Neural cell (in vitro differentiated cells): ENCODE data around the gene DDHD1. TPM values are rescaled to one million over a fixed set of nuclear protein-coding genes. Genes with fewer than 3 reads are reported as not detected.
"Not testable (repeated sequence)": the region's sequence is repeated elsewhere in the genome, so short reads cannot be mapped to it uniquely, and the experiment has no call there.

Experiments
- H2AFZ ChIP-seq: fragments of 200-600, 300-800 bp; sonication (generic), shearing (Covaris generic); 2 replicates; pipeline ENCODE4 v1.6.0; 2014; ENCODE audit warnings: low read depth, mild to moderate bottlenecking, antibody characterized with exemption, low read length, moderate library complexity
- H3F3A ChIP-seq: fragments of 200-600 bp; shearing (Covaris generic); 2 replicates; pipeline ENCODE4 v1.6.1; 2016; ENCODE audit warnings: mild to moderate bottlenecking, moderate library complexity, mixed read lengths, antibody characterized with exemption, low read length; ENCODE audit not compliant: insufficient read depth, poor library complexity, severe bottlenecking
- H3K27ac ChIP-seq: fragments of 200-600, 300-800 bp; sonication (generic), shearing (Covaris generic); 2 replicates; pipeline ENCODE4 v1.5.1; 2014; ENCODE audit warnings: mild to moderate bottlenecking, low read length, moderate library complexity
- H3K27me3 ChIP-seq: fragments of 300-800, 200-600 bp; sonication (generic), shearing (Covaris generic); 2 replicates; pipeline ENCODE4 v1.6.0; 2014; ENCODE audit warnings: mild to moderate bottlenecking, low read depth, low read length, moderate library complexity; ENCODE audit not compliant: insufficient read depth
- H3K36me3 ChIP-seq: fragments of 300-800, 200-600 bp; sonication (generic), shearing (Covaris generic); 2 replicates; pipeline ENCODE4 v1.5.1; 2014; ENCODE audit warnings: mild to moderate bottlenecking, antibody characterized with exemption, low read length, moderate library complexity; ENCODE audit not compliant: insufficient read depth
- H3K4me2 ChIP-seq: fragments of 300-800, 200-600 bp; sonication (generic), shearing (Covaris generic); 2 replicates; pipeline ENCODE4 v1.6.0; 2014; ENCODE audit warnings: mild to moderate bottlenecking, low read length
- H3K4me3 ChIP-seq: fragments of 300-800, 200-600 bp; sonication (generic), shearing (Covaris generic); 2 replicates; pipeline ENCODE4 v1.5.1; 2014; ENCODE audit warnings: mild to moderate bottlenecking, low read length, moderate library complexity
- H3K79me2 ChIP-seq: fragments of 200-600 bp; shearing (Covaris generic); replicated peaks from 2 replicates; pipeline ENCODE4 v1.6.0; 2014; ENCODE audit warnings: mild to moderate bottlenecking, low read length, moderate library complexity; ENCODE audit not compliant: insufficient read depth
- H3K9ac ChIP-seq: fragments of 300-800, 200-600 bp; sonication (generic), shearing (Covaris generic); 2 replicates; pipeline ENCODE4 v1.6.1; 2016; ENCODE audit warnings: mild to moderate bottlenecking, low read length, mixed read lengths
- H3K9me2 ChIP-seq: fragments of 200-600 bp; shearing (Covaris generic); 2 replicates; pipeline ENCODE4 v1.6.1; 2016; ENCODE audit warnings: mild to moderate bottlenecking, low read length, mixed read lengths; ENCODE audit not compliant: insufficient read depth
- H3K9me3 ChIP-seq: fragments of 200-600, 300-800 bp; sonication (generic), shearing (Covaris generic); 2 replicates; pipeline ENCODE4 v1.6.1; 2016; ENCODE audit warnings: mild to moderate bottlenecking, mixed run types, low read length, moderate library complexity, mixed read lengths
- H4K20me1 ChIP-seq: fragments of 200-600 bp; shearing (Covaris generic); 2 replicates; pipeline ENCODE4 v1.6.1; 2016; ENCODE audit warnings: mild to moderate bottlenecking, mixed run types; ENCODE audit not compliant: insufficient read depth
- EP300 ChIP-seq: fragments of 450-650 bp; conservative IDR thresholded peaks from 2 replicates; pipeline ENCODE4 v1.6.1; 2014; ENCODE audit warnings: antibody characterized with exemption, mild to moderate bottlenecking, moderate library complexity; ENCODE audit not compliant: poor library complexity, severe bottlenecking
- EZH2 ChIP-seq: fragments of 200-600, 300-800 bp; shearing (Covaris generic), sonication (generic); IDR thresholded peaks from 2 replicates; pipeline ENCODE4 v1.6.1; 2014; ENCODE audit warnings: antibody characterized with exemption, low read length, borderline replicate concordance, mild to moderate bottlenecking; ENCODE audit not compliant: insufficient read depth, poor library complexity, severe bottlenecking
- MXI1 ChIP-seq: fragments of 450-650 bp; conservative IDR thresholded peaks from 2 replicates; pipeline ENCODE4 v1.6.1; 2014; ENCODE audit warnings: antibody characterized with exemption, mild to moderate bottlenecking; ENCODE audit not compliant: poor library complexity, severe bottlenecking
- POLR2AphosphoS5 ChIP-seq: IDR thresholded peaks from 2 replicates; pipeline ENCODE4 v1.6.1; 2012
- RAD21 ChIP-seq: fragments of 450-650 bp; conservative IDR thresholded peaks from 2 replicates; pipeline ENCODE4 v1.6.1; 2014; ENCODE audit warnings: antibody characterized with exemption, mild to moderate bottlenecking, moderate library complexity
- SMC3 ChIP-seq: fragments of 450-650 bp; conservative IDR thresholded peaks from 2 replicates; pipeline ENCODE4 v1.6.1; 2014; ENCODE audit warnings: antibody characterized with exemption, mild to moderate bottlenecking, moderate library complexity; ENCODE audit not compliant: poor library complexity
- TAF1 ChIP-seq: IDR thresholded peaks from 2 replicates; pipeline ENCODE4 v1.6.1; 2012; ENCODE audit warnings: low read depth
- polyA plus RNA-seq: library from polyadenylated mRNA; depleted of rRNA; stranded (reverse); fragments of >200 nt; gene quantifications from 2 replicates; pipeline ENCODE4 v1.2.3, GENCODE V29; 2014
- TF ChIP-seq, protein P1 (sequence below): fragments of 450-650 bp; IDR thresholded peaks from 2 replicates; pipeline ENCODE4 v1.5.1; 2014; ENCODE audit warnings: antibody characterized with exemption, mild to moderate bottlenecking, moderate library complexity; ENCODE audit not compliant: poor library complexity, severe bottlenecking
- TF ChIP-seq, protein P2 (sequence below): IDR thresholded peaks from 2 replicates; pipeline ENCODE4 v1.6.1; 2012; ENCODE audit warnings: borderline replicate concordance

Gene DDHD1
- polyA plus RNA-seq, 1 donor from 2014 or later: 13.9 TPM

GRCh38 chr14:53183611-53184010 is 30.5 kb upstream of the DDHD1 start:
- H3K9me2 ChIP-seq: no peaks in the 10 kb centered on the region
- H3K79me2 ChIP-seq: no peaks in the 10 kb centered on the region
- no peak overlapping the region for H2AFZ ChIP-seq
- H3K27ac ChIP-seq: no peak overlapping the region
- no peaks in the 10 kb centered on the region for H3K36me3 ChIP-seq
- no peaks in the 10 kb centered on the region for H3K27me3 ChIP-seq
- no peaks in the 10 kb centered on the region for H3F3A ChIP-seq
- H3K4me2 ChIP-seq: no peak overlapping the region
- no peak overlapping the region for H3K9ac ChIP-seq
- no peak overlapping the region for H3K4me3 ChIP-seq
- H4K20me1 ChIP-seq: no peaks in the 10 kb centered on the region
- H3K9me3 ChIP-seq: no peaks in the 10 kb centered on the region
- no peak for TF ChIP-seq MXI1
- no peak for TF ChIP-seq SMC3
- TF ChIP-seq TAF1: no peak

DNA sequence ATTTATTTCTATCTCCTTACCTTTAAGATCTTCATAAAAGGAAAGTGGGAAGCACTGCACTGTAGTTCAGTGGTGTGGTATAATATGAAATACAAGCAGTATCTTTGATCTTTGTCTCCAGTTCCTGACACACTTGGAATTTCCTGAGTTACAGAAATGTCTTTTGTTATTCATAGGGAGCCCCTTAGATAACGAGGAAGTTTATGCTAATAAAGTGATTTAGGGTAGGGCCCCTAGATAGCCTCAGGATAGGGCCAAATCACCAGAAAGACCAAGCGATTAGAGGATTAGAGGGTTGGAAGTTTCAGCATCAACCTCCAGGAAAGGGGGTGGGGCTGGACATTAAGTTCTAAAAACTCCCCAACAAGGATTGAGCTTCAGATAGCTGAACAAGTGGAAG is 29.9 kb upstream of the DDHD1 start:
- no peaks in the 10 kb centered on the region for H3K9me3 ChIP-seq
- no peaks in the 10 kb centered on the region for H3K36me3 ChIP-seq
- no peak overlapping the region for H3K4me2 ChIP-seq
- no peaks in the 10 kb centered on the region for H3K27me3 ChIP-seq
- H3K27ac ChIP-seq: no peak overlapping the region
- H2AFZ ChIP-seq: no peak overlapping the region
- no peak overlapping the region for H3K9ac ChIP-seq
- no peaks in the 10 kb centered on the region for H3K9me2 ChIP-seq
- H4K20me1 ChIP-seq: no peaks in the 10 kb centered on the region
- TF ChIP-seq EZH2 (no peak), SMC3 (no peak), POLR2AphosphoS5 (no peak), RAD21 (no peak), EP300 (no peak), TAF1 (no peak), MXI1 (no peak)
- TF ChIP-seq, protein P1, sequence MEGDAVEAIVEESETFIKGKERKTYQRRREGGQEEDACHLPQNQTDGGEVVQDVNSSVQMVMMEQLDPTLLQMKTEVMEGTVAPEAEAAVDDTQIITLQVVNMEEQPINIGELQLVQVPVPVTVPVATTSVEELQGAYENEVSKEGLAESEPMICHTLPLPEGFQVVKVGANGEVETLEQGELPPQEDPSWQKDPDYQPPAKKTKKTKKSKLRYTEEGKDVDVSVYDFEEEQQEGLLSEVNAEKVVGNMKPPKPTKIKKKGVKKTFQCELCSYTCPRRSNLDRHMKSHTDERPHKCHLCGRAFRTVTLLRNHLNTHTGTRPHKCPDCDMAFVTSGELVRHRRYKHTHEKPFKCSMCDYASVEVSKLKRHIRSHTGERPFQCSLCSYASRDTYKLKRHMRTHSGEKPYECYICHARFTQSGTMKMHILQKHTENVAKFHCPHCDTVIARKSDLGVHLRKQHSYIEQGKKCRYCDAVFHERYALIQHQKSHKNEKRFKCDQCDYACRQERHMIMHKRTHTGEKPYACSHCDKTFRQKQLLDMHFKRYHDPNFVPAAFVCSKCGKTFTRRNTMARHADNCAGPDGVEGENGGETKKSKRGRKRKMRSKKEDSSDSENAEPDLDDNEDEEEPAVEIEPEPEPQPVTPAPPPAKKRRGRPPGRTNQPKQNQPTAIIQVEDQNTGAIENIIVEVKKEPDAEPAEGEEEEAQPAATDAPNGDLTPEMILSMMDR: no peak
- TF ChIP-seq, protein P2, sequence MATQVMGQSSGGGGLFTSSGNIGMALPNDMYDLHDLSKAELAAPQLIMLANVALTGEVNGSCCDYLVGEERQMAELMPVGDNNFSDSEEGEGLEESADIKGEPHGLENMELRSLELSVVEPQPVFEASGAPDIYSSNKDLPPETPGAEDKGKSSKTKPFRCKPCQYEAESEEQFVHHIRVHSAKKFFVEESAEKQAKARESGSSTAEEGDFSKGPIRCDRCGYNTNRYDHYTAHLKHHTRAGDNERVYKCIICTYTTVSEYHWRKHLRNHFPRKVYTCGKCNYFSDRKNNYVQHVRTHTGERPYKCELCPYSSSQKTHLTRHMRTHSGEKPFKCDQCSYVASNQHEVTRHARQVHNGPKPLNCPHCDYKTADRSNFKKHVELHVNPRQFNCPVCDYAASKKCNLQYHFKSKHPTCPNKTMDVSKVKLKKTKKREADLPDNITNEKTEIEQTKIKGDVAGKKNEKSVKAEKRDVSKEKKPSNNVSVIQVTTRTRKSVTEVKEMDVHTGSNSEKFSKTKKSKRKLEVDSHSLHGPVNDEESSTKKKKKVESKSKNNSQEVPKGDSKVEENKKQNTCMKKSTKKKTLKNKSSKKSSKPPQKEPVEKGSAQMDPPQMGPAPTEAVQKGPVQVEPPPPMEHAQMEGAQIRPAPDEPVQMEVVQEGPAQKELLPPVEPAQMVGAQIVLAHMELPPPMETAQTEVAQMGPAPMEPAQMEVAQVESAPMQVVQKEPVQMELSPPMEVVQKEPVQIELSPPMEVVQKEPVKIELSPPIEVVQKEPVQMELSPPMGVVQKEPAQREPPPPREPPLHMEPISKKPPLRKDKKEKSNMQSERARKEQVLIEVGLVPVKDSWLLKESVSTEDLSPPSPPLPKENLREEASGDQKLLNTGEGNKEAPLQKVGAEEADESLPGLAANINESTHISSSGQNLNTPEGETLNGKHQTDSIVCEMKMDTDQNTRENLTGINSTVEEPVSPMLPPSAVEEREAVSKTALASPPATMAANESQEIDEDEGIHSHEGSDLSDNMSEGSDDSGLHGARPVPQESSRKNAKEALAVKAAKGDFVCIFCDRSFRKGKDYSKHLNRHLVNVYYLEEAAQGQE: no peak
- no peaks in the 10 kb centered on the region for H3K79me2 ChIP-seq
- no peak overlapping the region for H3K4me3 ChIP-seq
- no peaks in the 10 kb centered on the region for H3F3A ChIP-seq

DNA sequence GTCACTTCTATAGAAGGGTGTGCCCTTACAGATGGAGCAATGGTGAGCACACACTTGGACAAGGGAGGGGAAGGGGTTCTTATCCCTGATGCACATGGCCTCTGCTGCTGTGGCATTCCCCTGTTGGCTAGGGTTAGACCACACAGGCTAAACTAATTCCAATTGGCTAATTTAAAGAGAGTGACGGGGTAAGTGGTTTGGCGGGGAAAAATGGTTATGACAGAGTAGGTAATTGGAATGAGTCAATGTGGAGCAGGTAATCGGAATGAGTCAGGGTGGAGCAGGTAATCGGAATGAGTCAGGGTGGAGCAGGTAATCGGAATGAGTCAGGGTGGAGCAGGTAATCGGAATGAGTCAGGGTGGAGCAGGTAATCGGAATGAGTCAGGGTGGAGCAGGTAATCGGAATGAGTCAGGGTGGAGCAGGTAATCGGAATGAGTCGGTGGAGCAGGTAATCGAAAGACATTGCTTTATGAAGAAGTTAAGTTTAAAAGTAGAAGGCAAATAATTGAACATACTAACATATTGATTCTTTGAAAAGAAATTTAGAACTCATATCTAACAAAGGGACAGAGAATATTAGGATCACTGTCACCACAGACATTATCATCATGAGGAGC is 28.4 kb upstream of the DDHD1 start:
- not testable (repeated sequence) for H2AFZ ChIP-seq, H3K4me2 ChIP-seq, H4K20me1 ChIP-seq, H3K9ac ChIP-seq, H3F3A ChIP-seq, H3K27ac ChIP-seq, H3K9me2 ChIP-seq, H3K79me2 ChIP-seq, H3K4me3 ChIP-seq, H3K36me3 ChIP-seq, H3K27me3 ChIP-seq, H3K9me3 ChIP-seq
